Measurements from ENCODE around the gene MEF2C. TPM values are rescaled to one million over a fixed set of nuclear protein-coding genes. Genes with fewer than 3 reads are reported as not detected.

The MEF2C gene
- total and polyA plus RNA-seq, 2 of the 13 experiments (the other 11 are each of a cell fraction or from before 2014, with no cell fraction given), result 0.02 TPM; not detected in 1

- FAIRE-seq (no peak), DNase-seq (ENCODE audit: low spot score) (no peak), ATAC-seq (no peak)
- POLR2A ChIA-PET, result no interaction called here
- in situ Hi-C loops (cut with HindIII; ENCODE audit: extremely low pct_ligation_motif_present, low pct_unique_long_range_greater_than_20kb) (no loop called here), intact Hi-C loops (cut with micrococcal nuclease; ENCODE audit: unreplicated experiment) (no loop called here)
- no peak for TF ChIP-seq KDM1A (CRISPR knock-in tag; IDR thresholded peaks at IDR 0.05)
- no peak for TF ChIP-seq ZNF556 (CRISPR knock-in tag; IDR thresholded peaks at IDR 0.05; ENCODE audit: borderline replicate concordance)
- TF ChIP-seq ZNF282 (IDR thresholded peaks at IDR 0.05; ENCODE audit: partially characterized antibody), result no peak
- no peak for TF ChIP-seq CHCHD3 (CRISPR knock-in tag; IDR thresholded peaks at IDR 0.05)
- TF ChIP-seq, protein P1, sequence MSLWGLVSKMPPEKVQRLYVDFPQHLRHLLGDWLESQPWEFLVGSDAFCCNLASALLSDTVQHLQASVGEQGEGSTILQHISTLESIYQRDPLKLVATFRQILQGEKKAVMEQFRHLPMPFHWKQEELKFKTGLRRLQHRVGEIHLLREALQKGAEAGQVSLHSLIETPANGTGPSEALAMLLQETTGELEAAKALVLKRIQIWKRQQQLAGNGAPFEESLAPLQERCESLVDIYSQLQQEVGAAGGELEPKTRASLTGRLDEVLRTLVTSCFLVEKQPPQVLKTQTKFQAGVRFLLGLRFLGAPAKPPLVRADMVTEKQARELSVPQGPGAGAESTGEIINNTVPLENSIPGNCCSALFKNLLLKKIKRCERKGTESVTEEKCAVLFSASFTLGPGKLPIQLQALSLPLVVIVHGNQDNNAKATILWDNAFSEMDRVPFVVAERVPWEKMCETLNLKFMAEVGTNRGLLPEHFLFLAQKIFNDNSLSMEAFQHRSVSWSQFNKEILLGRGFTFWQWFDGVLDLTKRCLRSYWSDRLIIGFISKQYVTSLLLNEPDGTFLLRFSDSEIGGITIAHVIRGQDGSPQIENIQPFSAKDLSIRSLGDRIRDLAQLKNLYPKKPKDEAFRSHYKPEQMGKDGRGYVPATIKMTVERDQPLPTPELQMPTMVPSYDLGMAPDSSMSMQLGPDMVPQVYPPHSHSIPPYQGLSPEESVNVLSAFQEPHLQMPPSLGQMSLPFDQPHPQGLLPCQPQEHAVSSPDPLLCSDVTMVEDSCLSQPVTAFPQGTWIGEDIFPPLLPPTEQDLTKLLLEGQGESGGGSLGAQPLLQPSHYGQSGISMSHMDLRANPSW (CRISPR knock-in tag; IDR thresholded peaks at IDR 0.05; ENCODE audit: borderline replicate concordance), result no peak
- no peak for TF ChIP-seq ELF3 (CRISPR knock-in tag; IDR thresholded peaks at IDR 0.05)
- no peak for TF ChIP-seq SNRNP70 (IDR thresholded peaks at IDR 0.05; ENCODE audit: low read depth, low read length)
- TF ChIP-seq JDP2 (CRISPR knock-in tag; IDR thresholded peaks at IDR 0.05; ENCODE audit: borderline replicate concordance), result no peak
- no peak for TF ChIP-seq KLF11 (CRISPR knock-in tag; IDR thresholded peaks at IDR 0.05)
- no peak for TF ChIP-seq ZNF670 (CRISPR knock-in tag; IDR thresholded peaks at IDR 0.05; ENCODE audit: borderline replicate concordance)
- TF ChIP-seq, protein P2, sequence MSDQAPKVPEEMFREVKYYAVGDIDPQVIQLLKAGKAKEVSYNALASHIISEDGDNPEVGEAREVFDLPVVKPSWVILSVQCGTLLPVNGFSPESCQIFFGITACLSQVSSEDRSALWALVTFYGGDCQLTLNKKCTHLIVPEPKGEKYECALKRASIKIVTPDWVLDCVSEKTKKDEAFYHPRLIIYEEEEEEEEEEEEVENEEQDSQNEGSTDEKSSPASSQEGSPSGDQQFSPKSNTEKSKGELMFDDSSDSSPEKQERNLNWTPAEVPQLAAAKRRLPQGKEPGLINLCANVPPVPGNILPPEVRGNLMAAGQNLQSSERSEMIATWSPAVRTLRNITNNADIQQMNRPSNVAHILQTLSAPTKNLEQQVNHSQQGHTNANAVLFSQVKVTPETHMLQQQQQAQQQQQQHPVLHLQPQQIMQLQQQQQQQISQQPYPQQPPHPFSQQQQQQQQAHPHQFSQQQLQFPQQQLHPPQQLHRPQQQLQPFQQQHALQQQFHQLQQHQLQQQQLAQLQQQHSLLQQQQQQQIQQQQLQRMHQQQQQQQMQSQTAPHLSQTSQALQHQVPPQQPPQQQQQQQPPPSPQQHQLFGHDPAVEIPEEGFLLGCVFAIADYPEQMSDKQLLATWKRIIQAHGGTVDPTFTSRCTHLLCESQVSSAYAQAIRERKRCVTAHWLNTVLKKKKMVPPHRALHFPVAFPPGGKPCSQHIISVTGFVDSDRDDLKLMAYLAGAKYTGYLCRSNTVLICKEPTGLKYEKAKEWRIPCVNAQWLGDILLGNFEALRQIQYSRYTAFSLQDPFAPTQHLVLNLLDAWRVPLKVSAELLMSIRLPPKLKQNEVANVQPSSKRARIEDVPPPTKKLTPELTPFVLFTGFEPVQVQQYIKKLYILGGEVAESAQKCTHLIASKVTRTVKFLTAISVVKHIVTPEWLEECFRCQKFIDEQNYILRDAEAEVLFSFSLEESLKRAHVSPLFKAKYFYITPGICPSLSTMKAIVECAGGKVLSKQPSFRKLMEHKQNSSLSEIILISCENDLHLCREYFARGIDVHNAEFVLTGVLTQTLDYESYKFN (CRISPR knock-in tag; conservative IDR thresholded peaks at IDR 0.05), result no peak
- no peaks in the 10 kb centered on the region for H3K4me1 ChIP-seq (ENCODE audit: insufficient read depth, low read length)
- H3K36me3 ChIP-seq (replicated peaks in 1 of 2; ENCODE audit: control insufficient read depth in 1 of 2, insufficient read depth in 2 of 2, low read length in 2 of 2), result no peaks in the 10 kb centered on the region
- H2AFZ ChIP-seq (ENCODE audit: low read length), result no peak overlapping the region
- 0% methylated on average over 1 of the region's 1 CpG for WGBS (ENCODE audit: low lambda C conversion rate)
- no peak overlapping the region for H3K4me2 ChIP-seq (ENCODE audit: low read depth, low read length)
- H3K27ac ChIP-seq (ENCODE audit: extremely low read length, insufficient read depth, low read length), result no peak overlapping the region
- no peak overlapping the region for H3K4me3 ChIP-seq (replicated peaks in 1 of 3; ENCODE audit: insufficient read depth in 1 of 3, low read depth in 2 of 3, low read length in 3 of 3)
- no peaks in the 10 kb centered on the region for H4K20me1 ChIP-seq (ENCODE audit: insufficient read depth, low read length)
- H3K27me3 ChIP-seq (ENCODE audit: control insufficient read depth in 1 of 2, insufficient read depth in 2 of 2, low read length in 2 of 2), result no peaks in the 10 kb centered on the region
- H3K9me3 ChIP-seq (ENCODE audit: low read length), result no peaks in the 10 kb centered on the region
- no peaks in the 10 kb centered on the region for H3K79me2 ChIP-seq (ENCODE audit: insufficient read depth, low read length)
- H3K9ac ChIP-seq (ENCODE audit: insufficient read depth, low read depth, low read length), result no peak overlapping the region
- BruUV-seq (replicated peaks), result no TSS peak
- CTCF ChIA-PET (ENCODE audit: low intra/inter-chr PET ratio, low total read pairs), result no interaction called here
These were observed 36.5 kb downstream of the MEF2C start for GRCh38 chr5:88846434-88846833.
